Thyroid gland (tissue), 4 donors: ENCODE data around the gene MYO1A.

Source experiments
- CTCF ChIP-seq, 6 experiments: fragments of 200-600 bp in 3 of 6; fragments of 450-650 bp in 3 of 6; sonication (generic) in 3 of 6; IDR thresholded peaks; one replicate each; pipeline ENCODE4 v1.5.1; 2016 to 2019; ENCODE audit warnings: antibody characterized with exemption in 6 of 6, mild to moderate bottlenecking in 2 of 6, inconsistent platforms in 1 of 6, moderate library complexity in 1 of 6
- POLR2A ChIP-seq, 2 donors: fragments of 450-650 bp; IDR thresholded peaks; one replicate each; pipeline ENCODE4 v1.6.1; 2017; ENCODE audit warnings: antibody characterized with exemption in 2 of 2, mild to moderate bottlenecking in 2 of 2, moderate library complexity in 1 of 2

GRCh38 chr12:56980268-56980667, 69.7 kb downstream of the MYO1A start:
- TF ChIP-seq CTCF (IDR thresholded peaks at IDR 0.05): no peak
- TF ChIP-seq POLR2A (IDR thresholded peaks at IDR 0.05): no peak
